Hepatic stellate cell (primary cell): ENCODE measurements around the gene HPCA.

Source experiments
- DNase-seq: peaks from one replicate; pipeline ENCODE4 v3.0.0; 2011; ENCODE audit warnings: low spot score

The HPCA gene

DNA sequence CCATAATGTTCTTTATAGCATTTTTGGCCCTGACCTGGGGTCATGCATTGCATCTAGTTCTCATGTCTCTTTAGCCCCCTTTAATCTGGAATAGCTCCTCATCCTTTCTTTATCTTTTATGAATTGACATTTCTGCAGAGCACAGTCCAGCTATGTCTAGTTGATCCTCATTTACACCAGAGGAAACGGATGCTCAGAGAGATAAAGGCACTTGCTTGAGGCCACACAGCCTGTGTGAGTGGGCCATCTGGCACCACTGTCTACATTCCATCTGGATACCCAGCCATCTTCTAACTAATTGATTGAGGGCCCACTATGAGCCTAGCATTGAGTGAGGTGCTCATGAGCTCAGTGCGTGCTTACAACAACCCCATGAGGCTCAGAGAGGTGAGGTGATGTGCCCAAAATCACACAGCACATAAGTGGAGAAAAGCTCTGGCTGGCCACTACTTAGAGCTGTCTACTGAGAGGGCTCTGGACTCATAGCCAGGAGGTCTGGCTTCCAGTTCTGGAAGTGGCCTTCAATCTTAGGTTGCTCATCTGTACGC lies 3.5 kb downstream of the HPCA start:
- no peak for DNase-seq

DNA sequence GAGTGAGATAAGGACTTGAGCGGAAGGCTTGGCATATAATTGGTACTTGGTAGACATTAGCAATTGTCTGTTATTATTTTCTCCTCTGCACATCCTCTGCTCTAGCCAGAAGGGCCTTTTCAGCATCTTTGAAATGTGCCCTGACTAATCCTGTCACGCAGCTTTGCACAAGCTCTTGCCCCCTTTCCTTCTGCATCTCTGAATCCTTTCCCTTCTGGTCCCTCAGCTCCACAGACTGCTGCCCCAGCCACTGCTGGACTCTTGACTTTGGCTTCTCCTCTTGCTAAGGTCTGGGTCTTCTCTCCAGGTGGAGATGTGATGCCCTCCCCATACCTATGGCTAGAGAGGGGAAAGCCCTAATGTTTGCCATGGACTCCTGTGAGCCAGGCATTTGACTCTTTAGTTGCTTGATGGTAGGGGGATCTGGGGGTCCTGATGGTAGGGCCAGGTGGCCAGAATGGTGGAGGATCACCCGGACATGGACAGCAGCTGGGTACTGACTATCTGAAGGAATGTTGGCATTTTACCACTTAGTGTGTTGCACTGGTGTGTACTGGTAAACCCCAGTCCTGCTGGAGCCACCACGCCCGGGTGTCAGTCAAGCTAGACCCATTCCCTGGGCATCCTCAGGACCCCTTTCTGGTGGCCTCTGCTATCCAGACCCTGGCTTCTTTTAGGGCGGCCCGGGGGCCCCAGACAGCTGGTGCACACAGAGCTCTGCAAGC lies 4.4 kb downstream of the HPCA start:
- DNase-seq, result no peak

DNA sequence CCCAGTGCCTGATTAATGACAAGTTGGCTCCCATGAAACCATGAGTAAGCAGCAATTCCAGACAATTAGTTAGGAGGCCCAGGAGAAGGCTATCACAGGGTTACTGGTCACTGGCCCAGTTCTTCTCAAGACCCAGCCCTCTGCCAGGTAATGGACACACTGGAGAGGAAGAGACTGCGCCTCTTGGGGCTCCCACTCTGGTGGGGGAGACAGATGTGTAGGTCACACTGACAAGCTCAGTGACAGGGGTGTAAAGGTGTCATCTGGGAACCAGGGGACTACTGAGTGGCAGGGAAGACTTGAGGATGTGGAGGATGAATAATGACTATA lies 4.9 kb downstream of the HPCA start:
- DNase-seq, result no peak

DNA sequence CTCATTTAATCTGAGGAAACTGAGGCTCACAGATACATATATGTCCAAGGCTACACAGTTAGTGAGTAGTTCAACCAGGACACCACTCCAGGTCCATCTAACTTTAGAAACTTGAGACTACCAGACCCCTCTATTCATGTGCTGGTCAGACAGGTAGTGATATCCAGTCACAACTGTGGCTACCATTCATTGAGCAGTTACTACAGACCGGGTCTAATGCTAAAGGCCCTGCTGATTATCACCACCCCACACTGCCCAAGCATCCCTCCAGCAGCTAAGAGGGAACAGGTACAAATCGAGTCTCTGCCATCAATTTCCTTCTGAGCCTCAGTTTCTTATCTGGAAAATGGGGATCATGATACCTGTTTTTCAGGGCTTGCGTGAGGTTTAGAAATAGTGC lies 5.3 kb downstream of the HPCA start:
- no peak for DNase-seq

DNA sequence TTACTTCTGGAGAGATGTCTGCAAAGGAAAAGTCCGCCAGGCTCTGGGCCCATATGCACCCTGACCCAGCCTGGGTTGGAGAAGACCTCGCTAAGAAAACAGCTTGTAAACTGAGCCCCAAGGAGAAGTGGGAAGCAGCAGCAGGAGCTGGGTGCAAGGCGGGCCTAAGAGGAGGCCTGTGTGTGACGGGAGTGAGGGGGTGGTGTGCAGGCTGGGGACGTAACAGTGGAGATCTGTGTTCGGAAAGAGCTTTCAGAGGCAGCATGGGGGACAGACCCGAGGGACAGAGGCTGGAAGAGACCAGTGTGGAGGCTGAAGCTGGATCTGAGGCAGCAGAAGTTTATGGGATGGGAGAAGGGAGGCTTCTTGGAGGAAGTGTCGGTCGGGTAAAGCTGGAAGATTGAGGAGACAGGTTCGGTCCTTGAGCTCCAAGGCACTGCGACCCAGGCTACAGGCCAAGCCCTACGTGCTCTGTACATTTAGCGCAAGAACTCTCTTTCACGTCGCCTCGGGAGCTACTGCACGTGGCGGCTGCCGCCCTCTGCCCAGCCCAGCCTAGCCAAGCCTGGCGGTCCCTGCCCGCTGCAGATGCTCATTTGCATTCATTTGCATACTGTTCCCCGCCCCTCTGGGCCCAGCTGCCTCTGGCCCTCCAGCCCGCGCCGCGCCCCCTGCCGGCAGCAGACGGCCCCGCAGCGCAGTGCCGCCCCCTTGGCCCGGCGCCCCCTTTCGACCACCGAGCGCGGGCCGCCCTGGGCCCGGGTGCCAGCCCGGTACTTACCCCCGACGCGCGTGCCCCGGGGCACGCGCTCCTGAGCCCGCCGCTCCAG lies 6.3 kb downstream of the HPCA start:
- DNase-seq, result peak; percentile 75

DNA sequence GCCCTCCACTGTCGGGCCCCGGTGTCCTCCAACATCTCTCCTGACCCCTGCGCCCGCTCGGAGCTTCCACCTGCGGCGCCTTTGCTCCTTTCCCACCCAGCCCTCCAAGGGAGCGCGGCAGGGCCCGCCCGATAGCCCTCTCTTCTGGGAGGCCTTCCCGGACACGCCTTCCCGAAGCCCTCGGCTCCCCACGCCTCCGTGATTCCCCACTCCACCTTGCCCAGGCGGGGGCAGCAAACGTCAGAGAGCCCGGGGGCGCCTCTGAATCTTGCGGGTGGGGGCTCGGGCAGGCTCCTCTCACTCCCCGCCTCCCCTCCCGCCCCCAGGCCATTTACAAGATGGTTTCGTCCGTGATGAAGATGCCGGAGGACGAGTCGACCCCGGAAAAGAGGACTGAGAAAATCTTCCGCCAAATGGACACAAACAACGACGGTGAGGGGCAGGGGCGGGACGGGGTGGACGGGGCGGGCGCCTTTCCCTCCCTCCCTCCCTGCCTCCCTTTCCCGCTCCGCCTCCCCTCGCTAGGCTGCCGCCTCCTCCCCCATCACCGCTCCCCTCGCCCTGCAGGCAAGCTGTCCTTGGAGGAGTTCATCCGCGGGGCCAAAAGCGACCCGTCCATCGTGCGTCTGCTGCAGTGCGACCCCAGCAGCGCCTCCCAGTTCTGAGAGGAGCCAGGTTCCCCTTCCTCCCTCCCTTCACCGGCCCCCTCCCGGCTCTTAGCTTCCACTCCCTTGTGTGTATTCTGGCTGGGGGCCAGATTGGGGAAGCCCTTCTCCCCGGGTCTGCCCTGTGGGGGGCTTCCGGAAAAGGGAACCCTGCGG lies 7.1 kb downstream of the HPCA start:
- no peak for DNase-seq

DNA sequence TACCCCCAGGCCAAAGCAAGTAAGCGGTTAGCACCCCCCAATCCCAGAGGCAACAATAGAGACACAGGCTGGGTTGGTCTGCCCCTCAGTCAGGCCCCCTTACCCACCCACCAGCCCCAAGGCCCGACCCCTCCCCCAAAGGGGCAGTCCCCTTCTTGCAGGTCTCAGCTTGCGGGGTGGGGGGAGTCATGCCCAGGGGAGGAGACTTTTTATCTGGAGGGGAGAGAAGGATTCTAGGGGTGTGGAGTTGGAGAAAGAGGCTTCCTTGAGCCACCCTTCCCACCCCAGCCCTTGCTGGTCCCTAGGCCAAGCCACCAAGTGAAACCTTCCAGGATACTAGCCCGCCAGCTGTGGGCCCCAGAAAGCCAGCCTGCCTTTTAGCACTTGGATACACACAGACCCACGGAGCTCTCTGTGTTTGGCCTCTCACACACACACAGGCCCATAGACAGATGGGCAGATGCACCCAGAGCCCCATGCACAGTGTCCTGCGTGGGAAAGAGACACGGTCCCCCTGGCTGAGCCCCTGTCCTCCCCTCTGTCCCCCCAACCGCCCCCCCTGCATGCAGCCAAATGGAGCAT lies 7.8 kb downstream of the HPCA start:
- DNase-seq, result no peak

DNA sequence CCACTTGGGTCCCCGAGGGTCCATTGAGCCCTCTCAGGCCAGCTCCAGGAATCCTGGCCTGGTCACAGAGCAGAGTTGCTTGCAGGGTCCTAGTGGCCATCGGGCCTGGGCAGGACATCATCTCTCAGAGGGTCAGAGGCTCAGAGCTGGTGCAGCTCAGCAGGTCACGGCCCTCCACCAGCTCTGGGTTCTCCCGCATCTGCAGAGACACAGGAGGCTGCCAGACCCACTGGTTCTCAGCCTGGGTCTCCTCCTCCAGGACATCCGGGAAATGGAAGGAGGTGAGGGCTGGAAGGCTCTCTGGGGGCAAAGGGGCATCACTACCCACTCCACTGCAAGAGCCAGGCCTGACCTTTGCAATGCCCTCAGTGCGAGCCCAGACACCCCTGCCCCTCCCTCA lies 8.4 kb downstream of the HPCA start:
- DNase-seq, result no peak

DNA sequence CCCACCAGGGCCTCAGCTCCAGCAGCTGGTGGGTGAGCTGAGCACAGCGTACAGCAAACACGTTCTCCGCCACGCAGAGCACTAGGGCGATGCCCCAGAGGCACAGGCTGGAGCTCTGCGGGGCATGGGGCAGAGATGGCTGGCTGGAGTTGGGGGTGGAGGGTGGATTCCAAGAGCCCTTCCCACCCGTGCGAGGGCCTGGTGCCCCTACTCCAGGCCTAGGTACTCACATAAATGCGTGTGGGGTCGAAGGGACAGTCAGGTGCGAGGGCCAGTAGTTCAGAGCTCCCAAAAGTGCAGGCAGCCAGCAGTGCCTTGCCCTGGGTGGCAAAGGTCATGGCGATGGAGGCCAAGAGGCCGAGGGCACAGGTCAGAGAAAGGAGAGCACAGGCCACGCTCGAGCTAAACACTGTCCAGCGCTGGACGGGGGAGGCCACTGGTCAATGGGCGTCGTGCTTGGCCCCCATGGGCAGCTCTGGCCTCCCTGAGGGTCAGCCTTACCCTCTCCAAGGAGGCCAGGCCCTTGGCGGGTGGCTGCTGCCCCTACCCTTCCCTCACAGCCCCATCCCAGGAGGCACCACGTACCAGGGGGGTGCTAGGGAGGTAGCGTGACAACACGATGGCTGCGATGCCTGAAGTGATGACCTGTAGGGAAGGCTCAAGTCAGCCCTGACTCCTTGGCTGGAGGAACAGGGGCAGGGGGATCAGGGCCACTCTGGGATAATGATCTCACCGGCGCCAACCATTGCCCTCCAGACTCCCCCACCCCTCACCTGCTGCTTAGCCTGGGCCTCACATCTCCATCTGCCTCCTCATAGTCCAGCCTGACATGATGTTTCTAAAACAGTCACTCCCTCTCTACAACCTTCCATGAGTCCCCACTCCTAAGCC lies 9.3 kb downstream of the HPCA start:
- DNase-seq, result no peak

DNA sequence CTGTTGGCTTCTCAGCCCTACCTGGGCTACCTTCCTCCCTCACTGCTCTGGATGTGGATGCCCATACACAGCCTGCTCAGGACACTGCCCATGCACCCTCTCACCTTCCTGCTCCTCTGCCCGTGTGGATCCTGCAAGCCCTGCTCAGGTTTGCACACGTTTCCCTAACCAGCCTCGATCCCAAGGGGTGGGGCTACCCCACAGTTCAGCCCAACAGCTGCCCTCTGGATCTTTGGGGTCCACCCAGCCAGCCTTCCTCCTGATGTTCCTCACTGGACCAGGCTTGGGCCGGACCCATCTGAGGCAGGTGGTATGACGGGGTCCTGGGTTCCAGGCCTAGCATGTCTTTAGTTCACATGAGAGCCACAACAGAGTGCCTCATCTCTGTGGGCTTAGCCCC lies 10.2 kb downstream of the HPCA start:
- no peak for DNase-seq

DNA sequence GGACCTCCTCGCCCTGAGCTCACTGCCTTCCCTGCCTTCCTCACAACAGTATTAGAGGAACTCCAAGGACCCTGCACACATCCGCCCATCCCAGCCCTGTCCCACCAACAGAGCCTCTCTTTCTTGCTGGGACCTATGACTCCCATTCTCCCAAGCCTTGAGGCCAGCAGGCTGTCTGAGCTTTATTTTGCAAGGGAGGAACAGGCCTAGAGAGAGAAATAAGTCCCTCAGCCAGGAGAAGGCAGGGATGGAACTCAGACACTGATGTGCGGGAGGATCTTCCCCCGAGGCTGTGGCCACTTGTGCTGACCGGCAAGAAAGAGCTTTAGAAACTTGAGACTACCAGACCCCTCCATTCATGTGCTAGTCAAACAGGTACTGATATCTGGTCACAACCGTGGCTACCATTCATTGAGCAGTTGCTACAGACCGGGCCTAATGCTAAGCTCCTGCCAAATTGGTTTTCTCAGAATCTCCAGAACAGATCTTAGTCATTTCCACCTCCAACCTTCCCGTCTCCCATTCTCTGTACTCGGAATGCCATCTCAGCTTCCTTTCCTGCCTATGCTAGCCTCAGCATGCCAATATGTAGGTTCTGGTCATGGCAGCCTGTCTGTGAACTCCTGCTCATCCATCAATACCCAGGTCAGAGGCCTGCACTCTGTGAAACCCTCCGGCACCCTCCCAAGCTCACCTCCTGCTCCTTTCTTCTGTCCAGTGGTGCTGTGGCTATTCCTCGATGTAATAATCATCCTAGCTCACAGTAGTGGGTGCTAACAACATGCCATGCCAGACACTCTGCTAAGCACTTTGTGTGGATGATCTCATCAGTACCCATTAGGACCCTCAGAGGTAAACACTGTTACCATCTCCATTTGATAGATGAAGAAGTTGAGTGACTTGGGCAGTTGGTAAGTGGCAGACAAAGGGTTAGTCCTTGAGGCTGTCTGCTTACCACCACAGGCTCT lies 11.1 kb downstream of the HPCA start:
- DNase-seq, result no peak

DNA sequence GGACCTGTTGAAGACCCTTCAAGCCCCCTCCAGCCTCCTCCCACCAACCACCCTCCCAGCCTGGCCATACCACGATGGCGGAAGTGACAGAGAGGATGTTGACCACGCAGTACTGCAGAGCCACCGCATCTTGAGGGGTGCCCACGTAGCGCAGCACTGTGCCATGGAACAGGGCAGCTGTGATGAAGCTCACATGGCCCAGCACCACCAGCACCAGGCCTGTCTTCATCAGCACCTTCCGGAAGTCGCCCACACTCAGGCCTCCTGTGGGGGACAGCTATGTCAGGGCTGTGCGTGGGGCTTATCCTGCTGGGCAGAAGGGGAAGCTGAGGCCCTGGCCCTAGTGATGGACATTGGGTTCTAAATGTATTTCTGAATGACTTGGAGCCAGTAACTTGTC lies 11.8 kb downstream of the HPCA start:
- no peak for DNase-seq

DNA sequence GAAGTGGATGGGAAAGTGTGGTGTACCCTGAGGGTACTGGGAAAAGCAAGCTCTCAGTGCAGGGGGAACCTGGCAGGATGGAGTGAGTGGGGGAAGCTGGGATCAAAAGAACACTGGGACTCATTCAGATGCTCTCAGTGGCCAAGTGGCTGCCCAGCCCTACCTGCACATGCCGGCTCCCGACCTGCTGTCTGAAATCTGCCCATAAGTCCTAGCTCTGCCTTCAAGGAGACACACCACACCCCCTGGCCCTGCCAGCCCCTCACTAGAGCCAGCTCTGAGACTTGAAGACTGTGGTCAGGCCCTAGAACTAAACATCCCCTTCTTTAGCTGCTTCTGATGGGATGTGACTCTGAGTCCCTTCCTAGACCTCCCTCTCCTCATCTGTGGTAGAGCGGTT lies 12.7 kb downstream of the HPCA start:
- no peak for DNase-seq

DNA sequence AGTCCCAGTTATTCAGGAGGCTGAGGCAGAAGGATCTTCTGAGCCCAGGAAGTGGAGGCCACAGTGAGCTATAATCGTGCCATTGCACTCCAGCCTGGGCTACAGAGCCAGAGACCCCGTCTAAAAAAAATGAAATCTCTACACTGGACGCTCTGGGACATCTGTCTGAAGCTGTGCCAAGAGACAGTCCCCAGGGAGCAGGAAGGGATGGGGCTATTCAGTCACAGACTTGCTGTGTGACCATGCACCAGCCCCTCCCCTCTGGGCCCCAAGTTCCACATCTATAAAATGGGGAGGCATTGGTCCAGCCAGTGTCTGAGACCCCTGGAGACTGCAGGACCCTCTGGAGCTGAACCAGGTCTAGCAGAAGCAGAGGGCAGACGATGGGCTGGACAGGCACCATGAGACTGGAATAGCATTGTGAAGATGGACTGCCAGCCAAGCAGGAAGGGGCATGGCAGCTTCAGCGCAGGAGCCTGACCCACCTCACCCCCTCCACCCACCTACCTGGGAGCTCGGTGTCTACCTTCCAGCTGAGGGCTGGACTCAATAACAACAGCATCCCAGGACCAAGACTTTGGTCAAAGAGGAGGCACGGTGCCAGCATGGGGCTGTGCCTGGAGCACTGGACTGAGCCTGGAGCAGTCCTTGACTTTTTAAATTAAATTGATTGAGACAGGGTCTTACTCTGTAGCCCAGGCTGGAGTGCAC lies 13.4 kb downstream of the HPCA start:
- no peak for DNase-seq

DNA sequence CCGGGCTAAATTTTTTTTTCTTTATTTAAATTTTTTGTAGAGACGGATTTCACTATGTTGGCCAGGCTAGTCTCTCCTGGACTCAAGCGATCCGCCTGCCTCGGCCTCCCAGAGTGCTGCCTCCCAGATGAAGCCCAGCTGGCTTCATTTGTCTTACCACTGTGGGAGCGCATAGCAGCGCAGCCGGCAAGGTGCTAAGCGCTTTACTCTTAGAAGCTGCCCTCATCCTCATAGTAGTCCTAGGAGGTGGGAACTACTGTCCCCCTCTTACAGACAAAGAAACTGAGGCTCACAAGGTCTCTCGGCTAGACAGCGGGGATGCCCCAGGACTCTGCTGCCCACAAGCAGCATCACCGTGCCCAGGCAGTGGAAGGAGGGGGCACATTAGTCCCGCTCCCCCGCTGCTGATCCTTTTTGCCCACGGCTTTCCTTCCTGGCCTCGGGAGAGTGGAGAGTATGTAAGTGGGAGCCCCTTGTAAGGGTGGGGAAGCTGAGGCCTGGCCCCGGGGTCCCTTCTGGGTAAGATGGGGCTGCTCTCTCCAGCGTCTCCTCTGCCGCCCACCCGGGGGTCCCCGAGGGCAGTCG lies 14.2 kb downstream of the HPCA start:
- no peak for DNase-seq

DNA sequence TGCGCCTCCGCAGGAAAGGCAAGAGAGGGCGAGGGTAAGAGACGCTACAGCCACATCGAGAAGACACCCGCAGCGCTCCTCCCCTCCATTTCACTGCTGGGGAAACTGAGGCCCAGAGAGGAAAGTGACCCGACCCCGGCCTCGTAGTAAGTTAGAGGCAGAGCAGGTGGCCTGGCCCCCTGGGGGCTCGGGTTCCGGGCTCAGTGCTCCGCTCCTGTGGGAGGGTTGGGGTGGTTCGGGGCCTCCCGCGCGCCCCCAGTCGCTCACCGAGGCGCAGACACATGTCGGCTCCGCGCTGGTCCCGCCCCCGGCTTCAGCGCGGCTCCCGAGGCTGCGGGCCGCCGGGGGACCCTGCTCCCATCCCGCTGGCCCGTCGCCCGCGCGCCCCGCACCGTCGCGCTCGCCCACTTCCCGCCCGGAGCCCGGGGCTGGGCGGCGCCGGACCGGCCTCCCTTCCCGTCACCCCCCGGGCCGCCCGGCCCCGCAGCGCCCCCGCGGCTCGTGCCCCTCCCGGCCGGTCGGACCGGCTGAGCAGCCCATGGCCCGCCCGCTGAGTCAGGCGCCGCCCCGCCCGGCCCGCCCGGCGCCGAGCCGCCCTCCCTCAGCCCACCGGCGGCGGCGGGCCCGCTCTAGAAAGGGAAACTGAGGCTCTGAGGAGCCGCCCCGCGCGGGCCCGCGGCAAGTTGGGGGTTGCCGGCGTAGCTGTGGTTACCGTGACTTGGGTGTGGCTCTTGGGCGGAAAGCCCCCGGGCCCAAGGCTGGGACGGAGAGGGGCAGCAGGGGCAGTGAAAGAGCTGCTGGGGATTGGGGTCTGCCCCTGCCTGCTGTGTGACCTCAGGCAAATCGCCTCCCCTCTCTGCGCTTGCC lies 14.9 kb downstream of the HPCA start, which contains the start of gene TMEM54:
TSS of gene TMEM54 (minus strand) at position 434 of the 867 bp plus-strand sequence. CDS start at position 283, 151 bp downstream.
- peak; percentile 63 for DNase-seq

DNA sequence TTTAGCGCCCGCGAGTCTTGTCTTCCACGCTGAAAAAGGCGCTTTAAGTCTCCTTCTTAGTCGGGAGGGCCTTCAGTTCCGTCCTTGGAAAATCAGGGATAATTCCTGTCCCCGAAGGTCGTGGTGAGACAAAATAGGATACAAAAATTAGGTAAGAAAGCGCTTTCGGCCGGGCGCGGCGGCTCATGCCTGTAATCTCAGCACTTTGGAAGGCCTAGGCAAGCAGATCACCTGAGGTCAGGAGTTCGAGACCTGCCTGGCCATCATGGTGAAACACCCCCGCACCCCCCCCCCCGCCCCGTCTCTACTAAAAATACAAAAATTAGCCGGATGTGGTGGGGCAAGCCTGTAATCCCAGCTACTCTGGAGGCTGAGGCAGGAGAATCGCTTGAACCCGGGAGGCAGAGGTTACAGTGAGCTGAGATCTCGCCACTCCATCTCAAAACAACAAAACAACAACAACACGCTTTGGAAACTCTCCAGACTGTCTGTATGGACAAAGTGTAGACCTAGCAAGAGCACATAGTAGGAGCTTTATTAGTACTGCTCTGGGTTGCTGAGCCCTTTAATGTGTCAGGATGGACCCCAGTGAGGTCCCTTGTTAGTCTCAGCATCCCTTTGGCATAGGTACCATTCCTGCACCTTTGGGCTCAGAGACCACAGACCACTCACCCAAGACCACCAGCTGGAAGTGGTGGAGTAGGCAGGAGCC lies 15.7 kb downstream of the HPCA start:
- DNase-seq, result no peak
